Parathyroid adenoma (tissue), 2 donors: ENCODE measurements around the gene TMEM63A.
"Not testable (repeated sequence)": the region's sequence is repeated elsewhere in the genome, so short reads cannot be mapped to it uniquely, and the experiment has no call there.

ENCODE experiments used
- H2AFZ ChIP-seq: fragments of 300-600 bp; sonication (generic); one replicate; pipeline ENCODE4 v1.7.0; 2017; ENCODE audit warnings: antibody characterized with exemption, mild to moderate bottlenecking
- H3K27ac ChIP-seq: fragments of 300-600 bp; sonication (generic); one replicate; pipeline ENCODE4 v1.7.0; 2017
- H3K27me3 ChIP-seq: fragments of 300-600 bp; sonication (generic); one replicate; pipeline ENCODE4 v1.7.0; 2017; ENCODE audit warnings: low read length; ENCODE audit not compliant: control insufficient read depth, insufficient read depth
- H3K36me3 ChIP-seq: fragments of 300-600 bp; sonication (generic); one replicate; pipeline ENCODE4 v1.7.0; 2017; ENCODE audit warnings: low read length; ENCODE audit not compliant: control insufficient read depth, insufficient read depth
- H3K4me1 ChIP-seq: fragments of 300-600 bp; sonication (generic); one replicate; pipeline ENCODE4 v1.7.0; 2017; ENCODE audit warnings: control low read depth
- H3K4me2 ChIP-seq: fragments of 300-600 bp; sonication (generic); one replicate; pipeline ENCODE4 v1.7.0; 2017; ENCODE audit warnings: low read length
- H3K4me3 ChIP-seq: fragments of 300-600 bp; sonication (generic); one replicate; pipeline ENCODE4 v1.7.0; 2017; ENCODE audit warnings: low read depth, low read length
- H3K79me2 ChIP-seq: fragments of 300-600 bp; sonication (generic); one replicate; pipeline ENCODE4 v1.7.0; 2017; ENCODE audit warnings: control low read depth
- H3K9ac ChIP-seq: fragments of 300-600 bp; sonication (generic); one replicate; pipeline ENCODE4 v1.7.0; 2017; ENCODE audit warnings: mild to moderate bottlenecking
- H3K9me3 ChIP-seq: fragments of 300-600 bp; sonication (generic); one replicate; pipeline ENCODE4 v1.7.0; 2017; ENCODE audit warnings: low read length; ENCODE audit not compliant: control insufficient read depth
- TF ChIP-seq, protein P1 (sequence below): fragments of 300-600 bp; sonication (generic); IDR thresholded peaks from one replicate; pipeline ENCODE4 v1.7.0; 2017; ENCODE audit warnings: antibody characterized with exemption, mild to moderate bottlenecking
- donor health status: primary hyperparathyroidism.

Gene TMEM63A

DNA sequence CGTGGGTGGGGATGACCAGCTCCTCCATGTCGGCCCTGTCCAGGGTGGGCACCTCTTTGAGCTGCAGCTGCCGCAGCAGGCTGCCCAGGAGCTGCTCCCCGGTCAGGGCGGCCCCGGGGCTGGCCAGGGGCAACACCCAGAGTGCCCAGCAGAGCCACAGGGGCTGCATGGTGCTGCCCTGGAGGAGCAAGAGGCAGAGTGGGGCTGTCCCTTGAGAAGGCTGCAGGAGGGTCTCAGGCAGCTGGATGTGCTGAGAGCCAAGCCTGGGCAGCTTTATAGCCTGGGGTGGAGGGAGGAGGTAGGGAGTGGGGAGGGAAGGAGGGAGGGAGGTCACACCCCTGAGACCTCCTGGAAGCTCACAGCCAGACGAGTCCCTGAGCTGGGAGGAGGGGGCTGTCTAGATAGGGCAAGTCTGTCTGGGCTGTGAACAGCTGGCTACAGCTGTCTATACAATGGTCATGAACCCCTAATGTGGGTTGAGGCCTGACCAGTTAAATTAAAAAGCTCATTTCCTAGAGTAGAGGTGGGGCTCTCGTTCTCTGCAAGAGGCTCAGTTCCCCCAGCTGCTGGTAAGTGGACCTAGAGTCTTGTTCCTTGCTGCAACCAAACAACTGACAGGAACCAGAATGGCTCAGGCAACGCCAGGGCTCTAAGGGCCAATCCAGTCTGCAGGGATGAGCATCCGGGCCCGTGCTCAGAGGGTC lies 6.9 kb upstream of the TMEM63A start, which contains the start of gene LEFTY1:
LEFTY1 (minus strand) TSS at position 249 of the 704 bp plus-strand sequence; CDS start at position 169, 80 bp downstream.
- Histone ChIP-seq H3K79me2 (no peaks in the 10 kb centered on the region), H3K9me3 (no peaks in the 10 kb centered on the region), H2AFZ (no peak within 1 kb of the TSS), H3K4me2 (no peak within 1 kb of the TSS), H3K36me3 (no peaks in the 10 kb centered on the region), H3K27ac (no peak within 1 kb of the TSS), H3K4me3 (no peak within 1 kb of the TSS), H3K4me1 (no peaks in the 10 kb centered on the region), H3K27me3 (no peaks in the 10 kb centered on the region), H3K9ac (no peak within 1 kb of the TSS)
- TF ChIP-seq, protein P1, sequence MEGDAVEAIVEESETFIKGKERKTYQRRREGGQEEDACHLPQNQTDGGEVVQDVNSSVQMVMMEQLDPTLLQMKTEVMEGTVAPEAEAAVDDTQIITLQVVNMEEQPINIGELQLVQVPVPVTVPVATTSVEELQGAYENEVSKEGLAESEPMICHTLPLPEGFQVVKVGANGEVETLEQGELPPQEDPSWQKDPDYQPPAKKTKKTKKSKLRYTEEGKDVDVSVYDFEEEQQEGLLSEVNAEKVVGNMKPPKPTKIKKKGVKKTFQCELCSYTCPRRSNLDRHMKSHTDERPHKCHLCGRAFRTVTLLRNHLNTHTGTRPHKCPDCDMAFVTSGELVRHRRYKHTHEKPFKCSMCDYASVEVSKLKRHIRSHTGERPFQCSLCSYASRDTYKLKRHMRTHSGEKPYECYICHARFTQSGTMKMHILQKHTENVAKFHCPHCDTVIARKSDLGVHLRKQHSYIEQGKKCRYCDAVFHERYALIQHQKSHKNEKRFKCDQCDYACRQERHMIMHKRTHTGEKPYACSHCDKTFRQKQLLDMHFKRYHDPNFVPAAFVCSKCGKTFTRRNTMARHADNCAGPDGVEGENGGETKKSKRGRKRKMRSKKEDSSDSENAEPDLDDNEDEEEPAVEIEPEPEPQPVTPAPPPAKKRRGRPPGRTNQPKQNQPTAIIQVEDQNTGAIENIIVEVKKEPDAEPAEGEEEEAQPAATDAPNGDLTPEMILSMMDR, result no peak

DNA sequence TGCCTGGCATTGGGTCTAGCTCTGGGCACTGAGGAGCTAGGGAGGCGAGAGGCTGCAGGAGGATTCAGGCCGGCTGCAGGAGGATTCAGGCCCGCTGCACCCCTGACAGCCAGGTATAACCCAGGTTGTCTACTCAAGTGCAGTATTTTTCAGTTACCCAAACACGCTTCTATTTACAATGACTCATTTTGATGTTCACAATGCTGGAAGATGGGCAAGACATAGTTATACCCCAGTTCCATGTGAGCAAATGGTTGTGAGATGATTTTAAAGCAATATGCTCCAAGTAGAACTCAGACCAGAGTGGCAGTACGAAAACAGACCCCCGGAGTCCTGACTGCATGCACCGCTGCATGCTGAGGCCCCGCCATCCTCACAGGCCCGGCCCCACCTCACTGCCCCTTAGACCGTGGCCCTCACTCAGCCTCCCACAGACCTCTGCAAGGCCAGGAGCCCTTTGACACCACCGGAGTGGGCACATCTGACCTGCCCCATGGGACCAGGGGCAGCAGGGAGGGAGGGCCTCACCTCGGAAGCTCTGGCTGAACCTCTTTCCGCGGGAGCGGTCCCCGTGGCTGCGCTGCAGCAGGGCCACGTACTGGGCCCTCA lies 6.2 kb upstream of the TMEM63A start:
- H3K4me1 ChIP-seq, result no peaks in the 10 kb centered on the region
- no peak overlapping the region for H3K9ac ChIP-seq
- TF ChIP-seq, protein P1, result no peak
- no peak overlapping the region for H3K4me3 ChIP-seq
- no peak overlapping the region for H2AFZ ChIP-seq
- H3K4me2 ChIP-seq, result no peak overlapping the region
- H3K27ac ChIP-seq, result no peak overlapping the region
- no peaks in the 10 kb centered on the region for H3K36me3 ChIP-seq
- no peaks in the 10 kb centered on the region for H3K9me3 ChIP-seq
- no peaks in the 10 kb centered on the region for H3K27me3 ChIP-seq
- no peaks in the 10 kb centered on the region for H3K79me2 ChIP-seq

DNA sequence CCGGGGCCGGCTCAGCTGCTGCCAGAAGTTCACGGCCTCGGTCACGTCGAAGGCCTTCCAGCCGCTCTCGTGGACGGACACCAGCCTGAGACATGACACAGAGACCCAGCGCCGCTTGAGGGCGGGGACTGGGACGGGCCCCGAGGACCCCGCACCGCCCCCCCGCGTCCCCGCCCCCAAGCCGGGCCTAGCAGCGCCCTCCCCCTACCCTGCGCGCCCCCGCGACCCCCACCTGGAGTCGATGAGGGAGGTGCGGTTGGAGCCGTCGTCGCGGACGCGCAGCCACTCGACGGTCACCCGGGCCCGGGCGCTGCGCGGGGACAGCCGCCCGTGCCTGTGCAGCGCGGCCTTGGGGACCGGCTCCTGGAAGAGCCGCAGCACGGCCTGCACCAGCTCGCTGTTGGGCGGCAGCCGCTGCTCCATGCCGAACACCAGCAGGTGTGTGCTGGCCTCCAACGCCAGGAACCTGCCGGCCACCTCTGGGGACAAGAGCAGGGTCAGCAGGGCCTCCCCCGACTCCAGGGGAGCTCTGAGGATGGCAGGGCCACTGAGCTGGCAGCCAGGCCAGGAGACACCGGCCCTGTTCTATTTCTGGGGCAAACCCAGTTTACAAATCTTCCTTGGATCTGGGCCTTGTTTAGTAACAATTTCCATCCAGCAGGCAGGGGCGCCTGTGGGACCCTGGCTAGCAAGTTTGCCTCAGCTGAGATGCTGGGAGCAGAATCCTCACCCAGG lies 5.5 kb upstream of the TMEM63A start:
- not testable (repeated sequence) for H3K36me3 ChIP-seq, H2AFZ ChIP-seq, H3K9ac ChIP-seq, H3K79me2 ChIP-seq, H3K27ac ChIP-seq, H3K4me2 ChIP-seq, H3K4me3 ChIP-seq, H3K4me1 ChIP-seq, H3K27me3 ChIP-seq, H3K9me3 ChIP-seq

DNA sequence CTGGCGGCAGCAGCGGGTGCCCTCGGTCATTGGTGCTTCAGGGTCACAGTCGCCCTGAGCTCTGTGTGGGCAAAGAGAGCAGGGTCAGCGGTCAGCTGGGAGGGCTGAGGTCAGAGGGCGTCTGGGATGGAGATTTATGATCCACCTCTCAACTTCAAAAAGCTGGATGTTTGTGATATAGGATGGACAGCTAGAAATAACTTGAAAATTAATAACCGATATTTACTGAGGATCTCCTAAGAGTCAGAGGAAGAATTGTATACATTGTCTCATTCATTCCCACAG lies 4.8 kb upstream of the TMEM63A start:
- no peaks in the 10 kb centered on the region for H3K27me3 ChIP-seq
- no peak overlapping the region for H2AFZ ChIP-seq
- no peaks in the 10 kb centered on the region for H3K4me1 ChIP-seq
- H3K4me2 ChIP-seq, result no peak overlapping the region
- no peaks in the 10 kb centered on the region for H3K36me3 ChIP-seq
- H3K4me3 ChIP-seq, result no peak overlapping the region
- H3K79me2 ChIP-seq, result no peaks in the 10 kb centered on the region
- no peak overlapping the region for H3K27ac ChIP-seq
- H3K9me3 ChIP-seq, result no peaks in the 10 kb centered on the region
- TF ChIP-seq, protein P1, result no peak
- H3K9ac ChIP-seq, result no peak overlapping the region

DNA sequence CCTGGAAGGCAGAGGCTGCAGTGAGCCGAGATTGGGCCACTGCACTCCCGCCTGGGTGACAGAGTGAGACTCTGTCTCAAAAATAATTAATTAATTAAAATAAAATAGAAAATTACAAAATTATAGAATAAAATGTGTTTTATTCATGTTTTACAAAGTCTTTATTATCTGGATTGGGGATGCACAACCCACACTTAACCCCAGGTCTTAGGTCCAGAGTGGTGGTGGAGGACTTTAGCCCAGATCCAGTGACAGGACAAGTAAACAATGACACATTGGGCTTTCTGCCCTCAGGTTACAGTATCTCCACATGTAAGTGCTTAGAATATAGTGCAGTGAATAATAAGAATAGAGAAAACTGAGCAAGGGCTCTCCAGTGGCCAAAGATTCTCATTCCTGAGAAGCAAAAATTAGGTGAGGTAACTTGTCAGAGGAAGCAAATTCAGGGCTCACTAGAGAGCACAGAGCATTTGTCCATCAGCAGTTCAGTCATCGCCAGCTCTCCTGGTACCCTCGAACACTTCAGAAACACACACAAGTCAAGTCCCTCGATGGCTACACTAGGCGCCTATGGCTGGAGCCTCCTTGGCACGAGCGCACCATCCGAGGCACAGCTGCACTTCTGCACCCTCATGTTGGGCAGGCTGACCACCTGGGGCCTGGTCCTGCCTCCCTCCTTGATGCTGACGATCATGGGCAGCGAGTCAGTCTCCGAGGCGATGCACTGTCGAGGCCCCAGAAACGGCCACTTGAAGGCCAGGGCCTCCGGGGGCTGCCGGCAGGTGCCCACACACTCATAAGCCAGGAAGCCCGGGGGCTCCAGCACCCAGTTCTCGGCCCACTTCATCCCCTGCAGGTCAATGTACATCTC lies 4.2 kb upstream of the TMEM63A start:
- Histone ChIP-seq H3K36me3 (no peaks in the 10 kb centered on the region), H3K27ac (no peak overlapping the region), H3K79me2 (no peaks in the 10 kb centered on the region), H3K27me3 (no peaks in the 10 kb centered on the region), H3K4me3 (no peak overlapping the region), H3K9me3 (no peaks in the 10 kb centered on the region), H3K4me1 (no peaks in the 10 kb centered on the region), H3K4me2 (no peak overlapping the region), H2AFZ (no peak overlapping the region), H3K9ac (no peak overlapping the region)
- TF ChIP-seq, protein P1, result no peak
